HepG2 (cell line): ENCODE data around the gene AGPAT2. TPM values are rescaled to one million over a fixed set of nuclear protein-coding genes. Genes with fewer than 3 reads are reported as not detected.

Experiments
- FOXC1 ChIP-seq: sonication (generic); formaldehyde crosslinking; IDR thresholded peaks from 2 replicates; pipeline ENCODE4 v1.8.0; 2022; ENCODE audit warnings: mild to moderate bottlenecking, missing genetic modification reagents, borderline replicate concordance
- GTF3A ChIP-seq: sonication (generic); formaldehyde crosslinking; conservative IDR thresholded peaks from 2 replicates; pipeline ENCODE4 v1.4.0; 2020; ENCODE audit warnings: mild to moderate bottlenecking, missing genetic modification reagents
- MAF1 ChIP-seq: sonication (generic); formaldehyde crosslinking; IDR thresholded peaks from 2 replicates; pipeline ENCODE4 v1.5.0; 2020; ENCODE audit warnings: missing genetic modification reagents, borderline replicate concordance
- NFYC ChIP-seq: IDR thresholded peaks from 2 replicates; pipeline ENCODE4 v1.6.1; 2016; ENCODE audit warnings: missing genetic modification reagents, missing compliant biosample characterization
- NPAS2 ChIP-seq: sonication (generic); formaldehyde crosslinking; IDR thresholded peaks from 2 replicates; pipeline ENCODE4 v1.8.0; 2022; ENCODE audit warnings: mild to moderate bottlenecking, missing genetic modification reagents, borderline replicate concordance
- NRL ChIP-seq: sonication (generic); formaldehyde crosslinking; IDR thresholded peaks from 2 replicates; pipeline ENCODE4 v1.5.0; 2020; ENCODE audit warnings: missing genetic modification reagents, mild to moderate bottlenecking, moderate library complexity, borderline replicate concordance
- ZC3H13 ChIP-seq: sonication (generic); formaldehyde crosslinking; IDR thresholded peaks from 2 replicates; pipeline ENCODE4 v1.8.1; 2023; ENCODE audit warnings: mild to moderate bottlenecking, missing genetic modification reagents, moderate library complexity
- ZKSCAN5 ChIP-seq: sonication (generic); formaldehyde crosslinking; IDR thresholded peaks from 2 replicates; pipeline ENCODE4 v1.5.1; 2020; ENCODE audit warnings: mild to moderate bottlenecking, missing genetic modification reagents
- ZNF274 ChIP-seq: sonication (generic); formaldehyde crosslinking; IDR thresholded peaks from 2 replicates; pipeline ENCODE4 v1.5.1; 2020; ENCODE audit warnings: mild to moderate bottlenecking, missing genetic modification reagents
- ZNF350 ChIP-seq: sonication (generic); formaldehyde crosslinking; IDR thresholded peaks from 2 replicates; pipeline ENCODE4 v1.4.0; 2020; ENCODE audit warnings: mild to moderate bottlenecking, low read depth, missing genetic modification reagents, borderline replicate concordance
- ZNF589 ChIP-seq: sonication (generic); formaldehyde crosslinking; conservative IDR thresholded peaks from 2 replicates; pipeline ENCODE4 v1.8.0; 2022; ENCODE audit warnings: mild to moderate bottlenecking, moderate library complexity, missing genetic modification reagents
- ZNF75D ChIP-seq: sonication (generic); formaldehyde crosslinking; IDR thresholded peaks from 2 replicates; pipeline ENCODE4 v1.8.1; 2023; ENCODE audit warnings: missing genetic modification reagents, mild to moderate bottlenecking, borderline replicate concordance
- polyA plus RNA-seq, 8 experiments: library from polyadenylated mRNA; depleted of rRNA in 3 of 8; stranded (reverse) in 7 of 8; unstranded in 1 of 8; fragments of >200 nt; fragmentation: Illumina TruSeq in 4 of 8; extraction: Trizol in 4 of 8; gene quantifications; 2 replicates each; pipeline versions ENCODE4 v1.2.1 to v1.2.3, GENCODE V29; 2011 to 2016; ENCODE audit warnings: low read depth in 4 of 8, missing spikeins in 1 of 8, mixed read lengths in 1 of 8; ENCODE audit not compliant: insufficient read depth in 1 of 8
- total RNA-seq, 5 experiments: library from RNA; depleted of rRNA; stranded (reverse); fragments of >200 nt; fragmentation: Illumina TruSeq; extraction: Trizol; gene quantifications; 2 replicates each; pipeline ENCODE4 v1.2.3, GENCODE V29; 2016; ENCODE audit warnings: low read depth in 1 of 5
- TF ChIP-seq, protein P1 (sequence below): sonication (generic); formaldehyde crosslinking; IDR thresholded peaks from 2 replicates; pipeline ENCODE4 v1.4.0; 2020; ENCODE audit warnings: missing genetic modification reagents
- TF ChIP-seq, protein P2 (sequence below): sonication (generic); formaldehyde crosslinking; IDR thresholded peaks from 2 replicates; pipeline ENCODE4 v1.8.0; 2022; ENCODE audit warnings: missing genetic modification reagents, mild to moderate bottlenecking, moderate library complexity, borderline replicate concordance
- TF ChIP-seq, protein P3 (sequence below): sonication (generic); formaldehyde crosslinking; IDR thresholded peaks from 2 replicates; pipeline ENCODE4 v1.4.0; 2020; ENCODE audit warnings: mild to moderate bottlenecking, missing genetic modification reagents
- TF ChIP-seq, protein P4 (sequence below): sonication (generic); formaldehyde crosslinking; IDR thresholded peaks from 2 replicates; pipeline ENCODE4 v1.5.0; 2020; ENCODE audit warnings: mild to moderate bottlenecking, missing genetic modification reagents

AGPAT2 gene
- total and polyA plus RNA-seq, 2 of the 13 experiments (the other 11 are each of a cell fraction or from before 2014, with no cell fraction given): 3.9 to 25.8 TPM

DNA sequence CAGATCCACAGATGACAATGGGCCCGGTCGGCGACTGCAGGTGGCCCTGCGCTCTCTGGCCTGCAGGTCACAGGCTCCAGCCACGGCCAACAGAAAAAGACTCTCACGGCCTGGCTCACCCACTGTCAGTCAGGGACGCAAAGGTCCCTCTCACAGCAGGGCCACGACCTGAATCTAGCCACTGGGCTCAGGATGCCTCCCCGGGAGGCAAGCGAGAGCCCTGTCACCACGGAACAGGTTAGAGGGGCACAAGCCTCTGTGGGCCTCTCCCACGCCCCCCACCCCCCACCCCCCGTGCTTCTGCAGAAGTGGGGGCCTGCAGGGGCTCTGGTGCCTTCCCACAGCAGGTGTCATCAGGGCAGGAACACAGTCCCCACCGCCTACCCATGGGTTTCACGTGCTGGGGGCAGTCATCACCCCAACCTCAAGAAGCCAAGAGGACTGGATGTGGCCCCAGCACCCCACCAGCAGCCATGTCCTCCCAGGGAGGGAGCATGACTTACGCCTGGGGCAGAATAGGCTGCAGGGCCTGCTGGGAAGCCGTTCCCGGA lies 41.8 kb downstream of the AGPAT2 start (continued):
- TF ChIP-seq, protein P1, sequence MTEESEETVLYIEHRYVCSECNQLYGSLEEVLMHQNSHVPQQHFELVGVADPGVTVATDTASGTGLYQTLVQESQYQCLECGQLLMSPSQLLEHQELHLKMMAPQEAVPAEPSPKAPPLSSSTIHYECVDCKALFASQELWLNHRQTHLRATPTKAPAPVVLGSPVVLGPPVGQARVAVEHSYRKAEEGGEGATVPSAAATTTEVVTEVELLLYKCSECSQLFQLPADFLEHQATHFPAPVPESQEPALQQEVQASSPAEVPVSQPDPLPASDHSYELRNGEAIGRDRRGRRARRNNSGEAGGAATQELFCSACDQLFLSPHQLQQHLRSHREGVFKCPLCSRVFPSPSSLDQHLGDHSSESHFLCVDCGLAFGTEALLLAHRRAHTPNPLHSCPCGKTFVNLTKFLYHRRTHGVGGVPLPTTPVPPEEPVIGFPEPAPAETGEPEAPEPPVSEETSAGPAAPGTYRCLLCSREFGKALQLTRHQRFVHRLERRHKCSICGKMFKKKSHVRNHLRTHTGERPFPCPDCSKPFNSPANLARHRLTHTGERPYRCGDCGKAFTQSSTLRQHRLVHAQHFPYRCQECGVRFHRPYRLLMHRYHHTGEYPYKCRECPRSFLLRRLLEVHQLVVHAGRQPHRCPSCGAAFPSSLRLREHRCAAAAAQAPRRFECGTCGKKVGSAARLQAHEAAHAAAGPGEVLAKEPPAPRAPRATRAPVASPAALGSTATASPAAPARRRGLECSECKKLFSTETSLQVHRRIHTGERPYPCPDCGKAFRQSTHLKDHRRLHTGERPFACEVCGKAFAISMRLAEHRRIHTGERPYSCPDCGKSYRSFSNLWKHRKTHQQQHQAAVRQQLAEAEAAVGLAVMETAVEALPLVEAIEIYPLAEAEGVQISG (CRISPR knock-in tag): no peak
- TF ChIP-seq FOXC1 (CRISPR knock-in tag): no peak
- TF ChIP-seq, protein P2, sequence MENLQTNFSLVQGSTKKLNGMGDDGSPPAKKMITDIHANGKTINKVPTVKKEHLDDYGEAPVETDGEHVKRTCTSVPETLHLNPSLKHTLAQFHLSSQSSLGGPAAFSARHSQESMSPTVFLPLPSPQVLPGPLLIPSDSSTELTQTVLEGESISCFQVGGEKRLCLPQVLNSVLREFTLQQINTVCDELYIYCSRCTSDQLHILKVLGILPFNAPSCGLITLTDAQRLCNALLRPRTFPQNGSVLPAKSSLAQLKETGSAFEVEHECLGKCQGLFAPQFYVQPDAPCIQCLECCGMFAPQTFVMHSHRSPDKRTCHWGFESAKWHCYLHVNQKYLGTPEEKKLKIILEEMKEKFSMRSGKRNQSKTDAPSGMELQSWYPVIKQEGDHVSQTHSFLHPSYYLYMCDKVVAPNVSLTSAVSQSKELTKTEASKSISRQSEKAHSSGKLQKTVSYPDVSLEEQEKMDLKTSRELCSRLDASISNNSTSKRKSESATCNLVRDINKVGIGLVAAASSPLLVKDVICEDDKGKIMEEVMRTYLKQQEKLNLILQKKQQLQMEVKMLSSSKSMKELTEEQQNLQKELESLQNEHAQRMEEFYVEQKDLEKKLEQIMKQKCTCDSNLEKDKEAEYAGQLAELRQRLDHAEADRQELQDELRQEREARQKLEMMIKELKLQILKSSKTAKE (CRISPR knock-in tag): 0 out of 2 replicates have a peak, but pooled peaks have one; percentile 1
- no peak for TF ChIP-seq ZNF350 (CRISPR knock-in tag)
- TF ChIP-seq NPAS2: no peak
- TF ChIP-seq ZNF589 (CRISPR knock-in tag): no peak
- TF ChIP-seq, protein P3, sequence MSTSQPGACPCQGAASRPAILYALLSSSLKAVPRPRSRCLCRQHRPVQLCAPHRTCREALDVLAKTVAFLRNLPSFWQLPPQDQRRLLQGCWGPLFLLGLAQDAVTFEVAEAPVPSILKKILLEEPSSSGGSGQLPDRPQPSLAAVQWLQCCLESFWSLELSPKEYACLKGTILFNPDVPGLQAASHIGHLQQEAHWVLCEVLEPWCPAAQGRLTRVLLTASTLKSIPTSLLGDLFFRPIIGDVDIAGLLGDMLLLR (CRISPR knock-in tag): 0 out of 2 replicates have a peak, but pooled peaks have one; percentile 4
- TF ChIP-seq ZKSCAN5 (CRISPR knock-in tag): no peak
- no peak for TF ChIP-seq NFYC (CRISPR knock-in tag)
- TF ChIP-seq, protein P4, sequence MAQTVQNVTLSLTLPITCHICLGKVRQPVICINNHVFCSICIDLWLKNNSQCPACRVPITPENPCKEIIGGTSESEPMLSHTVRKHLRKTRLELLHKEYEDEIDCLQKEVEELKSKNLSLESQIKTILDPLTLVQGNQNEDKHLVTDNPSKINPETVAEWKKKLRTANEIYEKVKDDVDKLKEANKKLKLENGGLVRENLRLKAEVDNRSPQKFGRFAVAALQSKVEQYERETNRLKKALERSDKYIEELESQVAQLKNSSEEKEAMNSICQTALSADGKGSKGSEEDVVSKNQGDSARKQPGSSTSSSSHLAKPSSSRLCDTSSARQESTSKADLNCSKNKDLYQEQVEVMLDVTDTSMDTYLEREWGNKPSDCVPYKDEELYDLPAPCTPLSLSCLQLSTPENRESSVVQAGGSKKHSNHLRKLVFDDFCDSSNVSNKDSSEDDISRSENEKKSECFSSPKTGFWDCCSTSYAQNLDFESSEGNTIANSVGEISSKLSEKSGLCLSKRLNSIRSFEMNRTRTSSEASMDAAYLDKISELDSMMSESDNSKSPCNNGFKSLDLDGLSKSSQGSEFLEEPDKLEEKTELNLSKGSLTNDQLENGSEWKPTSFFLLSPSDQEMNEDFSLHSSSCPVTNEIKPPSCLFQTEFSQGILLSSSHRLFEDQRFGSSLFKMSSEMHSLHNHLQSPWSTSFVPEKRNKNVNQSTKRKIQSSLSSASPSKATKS (CRISPR knock-in tag): no peak
- no peak for TF ChIP-seq ZNF75D
- TF ChIP-seq ZC3H13 (CRISPR knock-in tag): no peak
- TF ChIP-seq GTF3A (CRISPR knock-in tag): no peak
- 0 out of 2 replicates have a peak, but pooled peaks have one; percentile 5 for TF ChIP-seq ZNF274 (CRISPR knock-in tag)
- no peak for TF ChIP-seq MAF1 (CRISPR knock-in tag)
- no peak for TF ChIP-seq NRL (CRISPR knock-in tag)
- TF ChIP-seq, all 625 proteins: peak for 13
